HT1080 (cell line): ENCODE measurements around the gene RGCC. TPM values are rescaled to one million over a fixed set of nuclear protein-coding genes. Genes with fewer than 3 reads are reported as not detected.

Experiments
- DNase-seq: peaks from one replicate; pipeline ENCODE4 v3.0.0-alpha.2; 2015; ENCODE audit warnings: low read depth
- total RNA-seq: library from RNA; depleted of rRNA; stranded (reverse); fragments of >200 nt; shearing (Covaris generic); gene quantifications from 2 replicates; pipeline ENCODE4 v1.2.3, GENCODE V29; 2014; rRNA removed

The RGCC gene
- total RNA-seq, 1 experiment from 2014 or later = 0.42 TPM

DNA sequence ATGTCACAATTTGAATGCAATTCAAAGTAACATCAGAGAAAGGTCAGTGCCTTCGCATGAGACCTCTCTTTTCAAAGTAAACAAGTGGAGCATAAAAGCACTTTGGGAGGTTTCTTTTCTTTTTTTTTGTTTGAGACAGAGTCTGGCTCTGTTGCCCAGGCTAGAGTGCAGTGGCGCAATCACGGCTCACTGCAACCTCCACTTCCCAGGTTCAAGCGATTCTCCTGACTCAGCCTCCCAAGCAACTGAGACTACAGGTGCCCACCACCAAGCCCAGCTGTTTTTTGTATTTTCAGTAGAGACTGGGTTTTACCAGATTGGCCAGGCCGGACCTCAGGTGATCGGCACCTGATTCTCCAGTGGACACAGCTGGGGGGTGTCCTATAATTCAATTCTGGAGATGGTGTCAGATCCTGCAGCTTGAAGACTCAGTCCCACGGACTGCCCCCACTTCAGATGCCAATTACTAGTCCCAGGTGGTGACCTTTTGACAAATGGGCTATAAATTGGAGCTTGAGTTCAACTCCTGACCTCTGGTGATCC, 57.6 kb downstream of the RGCC start:
- no peak for DNase-seq

- DNase-seq = no peak
Measured at GRCh38 chr13:41515491-41516139, 58.3 kb downstream of the RGCC start.

- no peak for DNase-seq
Measured at GRCh38 chr13:41516166-41516565, 58.8 kb downstream of the RGCC start.

GRCh38 chr13:41516760-41517159, 59.4 kb downstream of the RGCC start:
- no peak for DNase-seq

GRCh38 chr13:41520016-41520659, 62.8 kb downstream of the RGCC start:
- no peak for DNase-seq

Other genes starting within 250 kb of the RGCC start
- 9.2 and 13.7 TPM in 2 replicates for gene MTRF1, start 194.0 kb upstream of the RGCC start, total RNA-seq
- 4.8 and 8.2 TPM in 2 replicates for gene NAA16, start 146.3 kb upstream of the RGCC start, total RNA-seq